ENCODE measurements around the gene OR5T3. TPM values are rescaled to one million over a fixed set of nuclear protein-coding genes. Genes with fewer than 3 reads are reported as not detected.
"Not testable (repeated sequence)": the region's sequence is repeated elsewhere in the genome, so short reads cannot be mapped to it uniquely, and the experiment has no call there.

OR5T3 gene
- total RNA-seq (2014; rRNA removed; shearing (Covaris generic)) (not detected in 2 replicates), polyA plus RNA-seq (2016; fragmentation: Nextera tagmentation; extraction: Ambion mirVana) (not detected in 2 replicates)

GRCh38 chr11:56251954-56252353 is at the start of gene OR5T3:
OR5T3 (plus strand) TSS chr11:56252254; CDS start chr11:56252254, 0 bp downstream.
- H3K36me3 ChIP-seq (ENCODE audit: low read depth), result no peaks in the 10 kb centered on the region
- H4K20me1 ChIP-seq (ENCODE audit: insufficient read depth), result no peaks in the 10 kb centered on the region
- no peaks in the 10 kb centered on the region for H3K27me3 ChIP-seq (replicated peaks; ENCODE audit: insufficient read depth)
- H3K27ac ChIP-seq, result no peak within 1 kb of the TSS
- no peaks in the 10 kb centered on the region for H3K79me2 ChIP-seq (ENCODE audit: insufficient read depth)
- H3K9ac ChIP-seq, result no peak within 1 kb of the TSS
- H3K4me2 ChIP-seq (ENCODE audit: unreplicated experiment), result no peak within 1 kb of the TSS
- no peak for TF ChIP-seq EZH2 (IDR thresholded peaks at IDR 0.05; ENCODE audit: insufficient read depth, poor library complexity, severe bottlenecking)
- TF ChIP-seq EZH2phosphoT487 (IDR thresholded peaks at IDR 0.05; ENCODE audit: insufficient read depth, low read depth), result no peak
- no peak within 1 kb of the TSS for H2AFZ ChIP-seq
- in situ Hi-C loops (cut with MboI), result no loop called here
- H3F3A ChIP-seq (ENCODE audit: insufficient read depth), result no peaks in the 10 kb centered on the region
- H3K4me3 ChIP-seq, result no peak within 1 kb of the TSS
- no peak for DNase-seq
- no peaks in the 10 kb centered on the region for H3K9me2 ChIP-seq (ENCODE audit: insufficient read depth)
- H3K9me3 ChIP-seq (ENCODE audit: low read depth), result no peaks in the 10 kb centered on the region
- no peaks in the 10 kb centered on the region for H3K4me1 ChIP-seq (ENCODE audit: insufficient read depth)

- in situ Hi-C loops (cut with MboI), result no loop called here
- Histone ChIP-seq H3K36me3 (ENCODE audit: low read depth) (no peaks in the 10 kb centered on the region), H3K9me2 (ENCODE audit: insufficient read depth) (no peaks in the 10 kb centered on the region), H4K20me1 (ENCODE audit: insufficient read depth) (no peaks in the 10 kb centered on the region), H3K79me2 (ENCODE audit: insufficient read depth) (no peaks in the 10 kb centered on the region), H3K4me2 (ENCODE audit: unreplicated experiment) (no peak overlapping the region), H3F3A (ENCODE audit: insufficient read depth) (no peaks in the 10 kb centered on the region), H3K4me1 (ENCODE audit: insufficient read depth) (no peaks in the 10 kb centered on the region), H3K9me3 (ENCODE audit: low read depth) (no peaks in the 10 kb centered on the region), H3K9ac (no peak overlapping the region), H2AFZ (no peak overlapping the region), H3K27ac (no peak overlapping the region), H3K27me3 (replicated peaks; ENCODE audit: insufficient read depth) (no peaks in the 10 kb centered on the region), H3K4me3 (no peak overlapping the region)
- no peak for DNase-seq
- 0% methylated on average over 1 of the region's 1 CpG for WGBS, 2 experiments (ENCODE audit: low coverage in 1 of 2, low lambda C conversion rate in 2 of 2, missing lambda C conversion rate in 2 of 2)
- TF ChIP-seq EZH2 (IDR thresholded peaks at IDR 0.05; ENCODE audit: insufficient read depth, poor library complexity, severe bottlenecking) (no peak), EZH2phosphoT487 (IDR thresholded peaks at IDR 0.05; ENCODE audit: insufficient read depth, low read depth) (no peak)
Measured at GRCh38 chr11:56207790-56208189, 44.3 kb upstream of the OR5T3 start.

- Histone ChIP-seq H2AFZ (no peak overlapping the region), H4K20me1 (ENCODE audit: insufficient read depth) (no peaks in the 10 kb centered on the region), H3K4me1 (ENCODE audit: insufficient read depth) (no peaks in the 10 kb centered on the region), H3K4me3 (no peak overlapping the region), H3K9ac (no peak overlapping the region), H3K79me2 (ENCODE audit: insufficient read depth) (no peaks in the 10 kb centered on the region), H3K27me3 (replicated peaks; ENCODE audit: insufficient read depth) (no peaks in the 10 kb centered on the region), H3K9me3 (ENCODE audit: low read depth) (no peaks in the 10 kb centered on the region), H3K36me3 (ENCODE audit: low read depth) (no peaks in the 10 kb centered on the region), H3K4me2 (ENCODE audit: unreplicated experiment) (no peak overlapping the region), H3K9me2 (ENCODE audit: insufficient read depth) (no peaks in the 10 kb centered on the region), H3F3A (ENCODE audit: insufficient read depth) (no peaks in the 10 kb centered on the region), H3K27ac (no peak overlapping the region)
- in situ Hi-C loops (cut with MboI), result no loop called here
- 3 to 6% methylated on average over 2 of the region's 2 CpGs for WGBS, 2 experiments (ENCODE audit: low coverage in 1 of 2, low lambda C conversion rate in 2 of 2, missing lambda C conversion rate in 2 of 2)
- DNase-seq, result no peak
- TF ChIP-seq EZH2 (IDR thresholded peaks at IDR 0.05; ENCODE audit: insufficient read depth, poor library complexity, severe bottlenecking) (no peak), EZH2phosphoT487 (IDR thresholded peaks at IDR 0.05; ENCODE audit: insufficient read depth, low read depth) (no peak)
Measured at GRCh38 chr11:56214537-56214936, 37.5 kb upstream of the OR5T3 start.

GRCh38 chr11:56219735-56220134 is 32.3 kb upstream of the OR5T3 start:
- H3K9me2 ChIP-seq (ENCODE audit: insufficient read depth); H3K27me3 ChIP-seq (replicated peaks; ENCODE audit: insufficient read depth); H3K79me2 ChIP-seq (ENCODE audit: insufficient read depth); H3K4me1 ChIP-seq (ENCODE audit: insufficient read depth); DNase-seq; H3K9ac ChIP-seq; H3K4me3 ChIP-seq; in situ Hi-C loops (cut with MboI); H3K36me3 ChIP-seq (ENCODE audit: low read depth); H3K9me3 ChIP-seq (ENCODE audit: low read depth); H4K20me1 ChIP-seq (ENCODE audit: insufficient read depth); H3K27ac ChIP-seq; H3K4me2 ChIP-seq (ENCODE audit: unreplicated experiment); H3F3A ChIP-seq (ENCODE audit: insufficient read depth); H2AFZ ChIP-seq: not testable (repeated sequence)
- 31 to 36% methylated on average over 5 of the region's 5 CpGs for WGBS, 2 experiments (ENCODE audit: low coverage in 1 of 2, low lambda C conversion rate in 2 of 2, missing lambda C conversion rate in 2 of 2)

- Histone ChIP-seq H3K9ac (no peak within 1 kb of the TSS), H3K4me1 (ENCODE audit: insufficient read depth) (no peaks in the 10 kb centered on the region), H3K9me3 (ENCODE audit: low read depth) (no peaks in the 10 kb centered on the region), H3K27ac (no peak within 1 kb of the TSS), H3K4me2 (ENCODE audit: unreplicated experiment) (no peak within 1 kb of the TSS), H3K79me2 (ENCODE audit: insufficient read depth) (no peaks in the 10 kb centered on the region), H2AFZ (no peak within 1 kb of the TSS), H3K36me3 (ENCODE audit: low read depth) (no peaks in the 10 kb centered on the region), H3K27me3 (replicated peaks; ENCODE audit: insufficient read depth) (no peaks in the 10 kb centered on the region), H3F3A (ENCODE audit: insufficient read depth) (no peaks in the 10 kb centered on the region), H3K9me2 (ENCODE audit: insufficient read depth) (no peaks in the 10 kb centered on the region), H4K20me1 (ENCODE audit: insufficient read depth) (no peaks in the 10 kb centered on the region), H3K4me3 (no peak within 1 kb of the TSS)
- DNase-seq, result no peak
- in situ Hi-C loops (cut with MboI), result no loop called here
- 4 to 14% methylated on average over 1 of the region's 1 CpG for WGBS, 2 experiments (ENCODE audit: low coverage in 1 of 2, low lambda C conversion rate in 2 of 2, missing lambda C conversion rate in 2 of 2)
- TF ChIP-seq EZH2 (IDR thresholded peaks at IDR 0.05; ENCODE audit: insufficient read depth, poor library complexity, severe bottlenecking) (no peak), EZH2phosphoT487 (IDR thresholded peaks at IDR 0.05; ENCODE audit: insufficient read depth, low read depth) (no peak)
Measured at GRCh38 chr11:56234155-56234554, 17.9 kb upstream of the OR5T3 start, which contains the start of gene OR5T2. OR5T2 (minus strand) TSS chr11:56234255; CDS start chr11:56233062, 1,193 bp downstream.

Data from GM23248 (cell line).